Activated CD4-positive, alpha-beta T cell treated with anti-CD3 and anti-CD28 coated beads, Interleukin-2, amount 10 ng/mL, durations not matched to agents 7 days and 5 days (primary cell): Measurements from ENCODE around the gene LARP4. TPM values are rescaled to one million over a fixed set of nuclear protein-coding genes. Genes with fewer than 3 reads are reported as not detected.
"Not testable (repeated sequence)": the region's sequence is repeated elsewhere in the genome, so short reads cannot be mapped to it uniquely, and the experiment has no call there.

Experiments used
- CTCF ChIA-PET: fragments of 350-600 bp; sonication (Branson Sonifier 250); formaldehyde crosslinking; loops from one replicate; lab custom pipeline; 2021; ENCODE audit warnings: antibody characterized with exemption; lab: Charles Lee
- POLR2A ChIA-PET: fragments of 350-600 bp; sonication (Branson Sonifier 250); formaldehyde crosslinking; loops from one replicate; lab custom pipeline; 2021; ENCODE audit warnings: antibody characterized with exemption; lab: Charles Lee
- DNase-seq: peaks from one replicate; pipeline ENCODE4 v3.0.0-alpha.2; 2020
- H3K27ac Mint-ChIP-seq: one replicate; pipeline ENCODE4 v1.8.0; 2021; ENCODE audit warnings: mild to moderate bottlenecking, moderate library complexity, mixed read lengths
- H3K27me3 Mint-ChIP-seq: one replicate; pipeline ENCODE4 v1.8.0; 2021; ENCODE audit warnings: mixed read lengths
- H3K36me3 Mint-ChIP-seq: one replicate; pipeline ENCODE4 v1.8.0; 2021; ENCODE audit warnings: low read depth, mixed read lengths
- H3K4me1 Mint-ChIP-seq: one replicate; pipeline ENCODE4 v1.8.0; 2021; ENCODE audit warnings: mixed read lengths
- H3K4me3 Mint-ChIP-seq: one replicate; pipeline ENCODE4 v1.8.0; 2021; ENCODE audit warnings: mild to moderate bottlenecking, moderate library complexity, mixed read lengths
- H3K9me3 Mint-ChIP-seq: one replicate; pipeline ENCODE4 v1.8.0; 2021; ENCODE audit warnings: mixed read lengths
- total RNA-seq, 2 experiments: library from RNA; stranded (reverse); gene quantifications; one replicate each; pipeline ENCODE4 v1.2.3, GENCODE V29; 2021

Gene LARP4
- total RNA-seq, 2 experiments from 2014 or later = 46.0 to 52.0 TPM

GRCh38 chr12:50380761-50381325, 19.8 kb upstream of the LARP4 start:
- ChIA-PET CTCF (interaction anchor here (0.8 to 1.3 kb wide), 3 partner anchors 8 to 77 kb away, joined by 3 to 4 read pairs (median 4); no protein-coding TSS in a partner anchor), POLR2A (no interaction called here)
- Mint-ChIP-seq H3K27me3 (no peaks in the 10 kb centered on the region), H3K4me3 (no peak overlapping the region), H3K4me1 (no peaks in the 10 kb centered on the region), H3K27ac (no peak overlapping the region), H3K36me3 (no peaks in the 10 kb centered on the region), H3K9me3 (no peaks in the 10 kb centered on the region)
- DNase-seq = no peak

GRCh38 chr12:50387487-50387886, 13.2 kb upstream of the LARP4 start:
- CTCF ChIA-PET = no interaction called here
- peaks cover 3% of the 10 kb centered on the region for H3K4me1 Mint-ChIP-seq
- POLR2A ChIA-PET = no interaction called here
- no peaks in the 10 kb centered on the region for H3K9me3 Mint-ChIP-seq
- H3K27me3 Mint-ChIP-seq = no peaks in the 10 kb centered on the region
- no peaks in the 10 kb centered on the region for H3K36me3 Mint-ChIP-seq
- no peak overlapping the region for H3K27ac Mint-ChIP-seq
- DNase-seq = no peak
- H3K4me3 Mint-ChIP-seq = no peak overlapping the region

GRCh38 chr12:50387972-50388478, 12.7 kb upstream of the LARP4 start:
- Mint-ChIP-seq H3K9me3 (no peaks in the 10 kb centered on the region), H3K4me1 (peaks cover 3% of the 10 kb centered on the region), H3K36me3 (no peaks in the 10 kb centered on the region), H3K27me3 (no peaks in the 10 kb centered on the region), H3K27ac (no peak overlapping the region), H3K4me3 (no peak overlapping the region)
- no peak for DNase-seq
- ChIA-PET POLR2A (no interaction called here), CTCF (interaction anchor here (1.5 kb wide), 1 partner anchor 8 kb away, joined by 4 read pairs; no protein-coding TSS in a partner anchor)

- not testable (repeated sequence) for H3K27me3 Mint-ChIP-seq, H3K4me1 Mint-ChIP-seq, H3K4me3 Mint-ChIP-seq, H3K9me3 Mint-ChIP-seq, DNase-seq, H3K27ac Mint-ChIP-seq, H3K36me3 Mint-ChIP-seq
- ChIA-PET POLR2A (interaction anchor here (0.6 kb wide), 1 partner anchor 210 kb away, joined by 7 read pairs; no protein-coding TSS in a partner anchor), CTCF (interaction anchor here (0.6 to 1.5 kb wide), 4 partner anchors 9 to 403 kb away, joined by 3 to 4 read pairs (median 3); no protein-coding TSS in a partner anchor)
Measured at GRCh38 chr12:50388793-50389192, 11.9 kb upstream of the LARP4 start.

- Mint-ChIP-seq H3K4me3 (no peak overlapping the region), H3K27ac (no peak overlapping the region), H3K4me1 (peaks cover 3% of the 10 kb centered on the region), H3K36me3 (no peaks in the 10 kb centered on the region), H3K27me3 (no peaks in the 10 kb centered on the region), H3K9me3 (no peaks in the 10 kb centered on the region)
- ChIA-PET POLR2A (no interaction called here), CTCF (interaction anchor here (0.6 kb wide), 2 partner anchors 499 to 861 kb away, joined by 4 to 6 read pairs; no protein-coding TSS in a partner anchor)
- DNase-seq = no peak
Measured at GRCh38 chr12:50390316-50390741, 10.4 kb upstream of the LARP4 start.

GRCh38 chr12:50394469-50395029, 6.1 kb upstream of the LARP4 start:
- no peak for DNase-seq
- ChIA-PET POLR2A (no interaction called here), CTCF (no interaction called here)
- Mint-ChIP-seq H3K4me1 (peaks cover 3% of the 10 kb centered on the region), H3K36me3 (peaks cover 3% of the 10 kb centered on the region), H3K9me3 (no peaks in the 10 kb centered on the region), H3K27me3 (no peaks in the 10 kb centered on the region), H3K27ac (no peak overlapping the region), H3K4me3 (no peak overlapping the region)

- CTCF ChIA-PET = no interaction called here
Measured at GRCh38 chr12:50397117-50397650, 3.5 kb upstream of the LARP4 start.

GRCh38 chr12:50398931-50399330, 1.8 kb upstream of the LARP4 start:
- DNase-seq = no peak
- ChIA-PET POLR2A (no interaction called here), CTCF (no interaction called here)
- H3K27ac Mint-ChIP-seq = peak overlapping the region; percentile 52
- H3K9me3 Mint-ChIP-seq = no peaks in the 10 kb centered on the region
- H3K4me3 Mint-ChIP-seq = peak overlapping the region; percentile 21
- H3K36me3 Mint-ChIP-seq = peaks cover 6% of the 10 kb centered on the region
- H3K4me1 Mint-ChIP-seq = peaks cover 23% of the 10 kb centered on the region
- H3K27me3 Mint-ChIP-seq = no peaks in the 10 kb centered on the region

More at GRCh38 chr12:50397117-50397650, 3.5 kb upstream of the LARP4 start:
- H3K27ac Mint-ChIP-seq = no peak overlapping the region
- peaks cover 11% of the 10 kb centered on the region for H3K4me1 Mint-ChIP-seq
- H3K4me3 Mint-ChIP-seq = no peak overlapping the region
- POLR2A ChIA-PET = no interaction called here
- peaks cover 3% of the 10 kb centered on the region for H3K36me3 Mint-ChIP-seq
- no peak for DNase-seq
- H3K9me3 Mint-ChIP-seq = no peaks in the 10 kb centered on the region
- H3K27me3 Mint-ChIP-seq = no peaks in the 10 kb centered on the region

- no peak for DNase-seq
- CTCF ChIA-PET = interaction anchor here (0.6 kb wide), 1 partner anchor 658 kb away, joined by 3 read pairs; no protein-coding TSS in a partner anchor
- H3K4me3 Mint-ChIP-seq = peak overlapping the region; percentile 97
- no peaks in the 10 kb centered on the region for H3K9me3 Mint-ChIP-seq
- peaks cover 6% of the 10 kb centered on the region for H3K36me3 Mint-ChIP-seq
- H3K4me1 Mint-ChIP-seq = peaks cover 25% of the 10 kb centered on the region
- no peaks in the 10 kb centered on the region for H3K27me3 Mint-ChIP-seq
- peak overlapping the region; percentile 90 for H3K27ac Mint-ChIP-seq
- POLR2A ChIA-PET = interaction anchor here (0.7 kb wide), 1 partner anchor 98 kb away, joined by 3 read pairs; no protein-coding TSS in a partner anchor
Measured at GRCh38 chr12:50400104-50400637, 514 bp upstream of the LARP4 start.

- no peaks in the 10 kb centered on the region for H3K27me3 Mint-ChIP-seq
- no peaks in the 10 kb centered on the region for H3K9me3 Mint-ChIP-seq
- DNase-seq = no peak
- peaks cover 6% of the 10 kb centered on the region for H3K36me3 Mint-ChIP-seq
- H3K27ac Mint-ChIP-seq = peak overlapping the region; percentile 90
- H3K4me3 Mint-ChIP-seq = peak overlapping the region; percentile 97
- POLR2A ChIA-PET = no interaction called here
- peaks cover 25% of the 10 kb centered on the region for H3K4me1 Mint-ChIP-seq
- CTCF ChIA-PET = no interaction called here
Measured at GRCh38 chr12:50401500-50402081, 906 bp downstream of the LARP4 start.

GRCh38 chr12:50402264-50403000, 1.7 kb downstream of the LARP4 start:
- H3K36me3 Mint-ChIP-seq = peaks cover 6% of the 10 kb centered on the region
- peak overlapping the region; percentile 90 for H3K27ac Mint-ChIP-seq
- CTCF ChIA-PET = interaction anchor here (1.1 kb wide), 1 partner anchor 30 kb away, joined by 3 read pairs; no protein-coding TSS in a partner anchor
- POLR2A ChIA-PET = no interaction called here
- H3K4me1 Mint-ChIP-seq = peaks cover 25% of the 10 kb centered on the region
- H3K4me3 Mint-ChIP-seq = peak overlapping the region; percentile 97
- H3K27me3 Mint-ChIP-seq = no peaks in the 10 kb centered on the region
- no peak for DNase-seq
- no peaks in the 10 kb centered on the region for H3K9me3 Mint-ChIP-seq

GRCh38 chr12:50403001-50403440, 2.3 kb downstream of the LARP4 start:
- Mint-ChIP-seq H3K27ac (peak overlapping the region; percentile 33), H3K9me3 (no peaks in the 10 kb centered on the region), H3K4me1 (peaks cover 28% of the 10 kb centered on the region), H3K27me3 (no peaks in the 10 kb centered on the region), H3K36me3 (peaks cover 9% of the 10 kb centered on the region), H3K4me3 (peak overlapping the region; percentile 97)
- CTCF ChIA-PET = interaction anchor here (1.1 kb wide), 1 partner anchor 29 kb away, joined by 3 read pairs; no protein-coding TSS in a partner anchor
- DNase-seq = no peak
- POLR2A ChIA-PET = no interaction called here
